H9 (cell line): Measurements from ENCODE around the gene ELOVL6. TPM values are rescaled to one million over a fixed set of nuclear protein-coding genes. Genes with fewer than 3 reads are reported as not detected.

Experiments used
- DNase-seq: peaks from one replicate; pipeline ENCODE4 v3.0.0-alpha.2; 2017
- H2AFZ ChIP-seq: one replicate; pipeline ENCODE4 v1.6.1; 2013; ENCODE audit warnings: mild to moderate bottlenecking, low read length, control low read depth, moderate library complexity
- H2AK5ac ChIP-seq: 2 replicates; pipeline ENCODE4 v1.6.1; 2013; ENCODE audit warnings: low read length, control low read depth, mixed read lengths; ENCODE audit not compliant: insufficient read length
- H2BK120ac ChIP-seq: one replicate; pipeline ENCODE4 v1.6.1; 2013; ENCODE audit warnings: low read depth, mild to moderate bottlenecking, low read length, control low read depth, inconsistent platforms; ENCODE audit not compliant: poor library complexity, severe bottlenecking
- H2BK12ac ChIP-seq: 2 replicates; pipeline ENCODE4 v1.6.1; 2013; ENCODE audit warnings: low read length, control low read depth, mixed read lengths, low read depth; ENCODE audit not compliant: insufficient read length
- H2BK15ac ChIP-seq: 2 replicates; pipeline ENCODE4 v1.6.1; 2013; ENCODE audit warnings: low read depth, low read length, control low read depth
- H2BK20ac ChIP-seq: one replicate; pipeline ENCODE4 v1.6.1; 2013; ENCODE audit warnings: low read depth, mild to moderate bottlenecking, low read length, control low read depth, inconsistent platforms; ENCODE audit not compliant: poor library complexity, severe bottlenecking
- H2BK5ac ChIP-seq: 2 replicates; pipeline ENCODE4 v1.6.1; 2013; ENCODE audit warnings: low read length, control low read depth, mixed read lengths; ENCODE audit not compliant: insufficient read length
- H3K14ac ChIP-seq: 2 replicates; pipeline ENCODE4 v1.6.1; 2013; ENCODE audit warnings: low read length, control low read depth; ENCODE audit not compliant: insufficient read depth
- H3K18ac ChIP-seq: 2 replicates; pipeline ENCODE4 v1.6.1; 2013; ENCODE audit warnings: low read depth, mild to moderate bottlenecking, mixed read lengths, low read length, control low read depth; ENCODE audit not compliant: insufficient read length
- H3K23ac ChIP-seq: 2 replicates; pipeline ENCODE4 v1.6.1; 2013; ENCODE audit warnings: low read length, control low read depth, mixed read lengths, low read depth; ENCODE audit not compliant: insufficient read length
- H3K23me2 ChIP-seq: 2 replicates; pipeline ENCODE4 v1.6.1; 2013; ENCODE audit warnings: low read depth, mild to moderate bottlenecking, mixed read lengths, low read length, control low read depth; ENCODE audit not compliant: insufficient read length, poor library complexity, severe bottlenecking
- H3K27ac ChIP-seq: 2 replicates; pipeline ENCODE4 v1.5.1; 2013; ENCODE audit warnings: low read length, control low read depth, mixed read lengths, low read depth; ENCODE audit not compliant: insufficient read length
- H3K27me3 ChIP-seq: 2 replicates; pipeline ENCODE4 v1.6.1; 2013; ENCODE audit warnings: low read length, control low read depth, inconsistent platforms; ENCODE audit not compliant: insufficient read depth
- H3K4ac ChIP-seq: 2 replicates; pipeline ENCODE4 v1.6.1; 2013; ENCODE audit warnings: low read depth, mild to moderate bottlenecking, control low read depth, inconsistent platforms, low read length, moderate library complexity
- H3K4me1 ChIP-seq: 2 replicates; pipeline ENCODE4 v1.6.1; 2013; ENCODE audit warnings: low read length, control low read depth, inconsistent platforms; ENCODE audit not compliant: insufficient read depth
- H3K4me2 ChIP-seq: 2 replicates; pipeline ENCODE4 v1.6.1; 2013; ENCODE audit warnings: low read length, control low read depth, mixed read lengths; ENCODE audit not compliant: insufficient read length, insufficient read depth
- H3K56ac ChIP-seq: 2 replicates; pipeline ENCODE4 v1.6.1; 2013; ENCODE audit warnings: low read depth, mild to moderate bottlenecking, mixed read lengths, low read length, control low read depth; ENCODE audit not compliant: insufficient read length
- H3K79me1 ChIP-seq: 2 replicates; pipeline ENCODE4 v1.6.1; 2013; ENCODE audit warnings: low read depth, mild to moderate bottlenecking, moderate library complexity, low read length, control low read depth, inconsistent platforms; ENCODE audit not compliant: insufficient read depth, poor library complexity, severe bottlenecking
- H3K79me2 ChIP-seq: 2 replicates; pipeline ENCODE4 v1.6.1; 2013; ENCODE audit warnings: low read length, control low read depth, inconsistent platforms; ENCODE audit not compliant: insufficient read depth
- H3K9ac ChIP-seq: 2 replicates; pipeline ENCODE4 v1.6.1; 2013; ENCODE audit warnings: low read length, control low read depth, mixed read lengths; ENCODE audit not compliant: insufficient read length; ENCODE audit errors: extremely low read depth
- H3K9me3 ChIP-seq: one replicate; pipeline ENCODE4 v1.6.1; 2013; ENCODE audit warnings: low read depth, low read length, inconsistent platforms; ENCODE audit not compliant: control insufficient read depth
- H3T11ph ChIP-seq: one replicate; pipeline ENCODE4 v1.6.1; 2013; ENCODE audit warnings: mild to moderate bottlenecking, low read length, control low read depth, inconsistent platforms
- H4K20me1 ChIP-seq: one replicate; pipeline ENCODE4 v1.6.1; 2013; ENCODE audit not compliant: control insufficient read depth, insufficient read length, insufficient read depth
- H4K5ac ChIP-seq: 2 replicates; pipeline ENCODE4 v1.6.1; 2013; ENCODE audit warnings: low read depth, mild to moderate bottlenecking, mixed read lengths, low read length, control low read depth; ENCODE audit not compliant: insufficient read length
- H4K8ac ChIP-seq: replicated peaks from 2 replicates; pipeline ENCODE4 v1.6.1; 2013; ENCODE audit warnings: low read length, control low read depth, mixed read lengths, low read depth; ENCODE audit not compliant: insufficient read length
- H4K91ac ChIP-seq: 2 replicates; pipeline ENCODE4 v1.6.1; 2013; ENCODE audit warnings: low read depth, mild to moderate bottlenecking, moderate library complexity, mixed read lengths, low read length, control low read depth; ENCODE audit not compliant: insufficient read length
- H3K27ac Mint-ChIP-seq, 3 experiments: 2 replicates in 2 of 3; 3 replicates in 1 of 3; pipeline ENCODE4 v1.8.0; 2020 to 2021; ENCODE audit warnings: mixed read lengths in 3 of 3, mild to moderate bottlenecking in 1 of 3, moderate library complexity in 1 of 3
- H3K27me3 Mint-ChIP-seq: 2 replicates; pipeline ENCODE4 v1.8.0; 2021; ENCODE audit warnings: low read depth, mild to moderate bottlenecking, moderate library complexity, mixed read lengths
- H3K36me3 Mint-ChIP-seq, 3 experiments: 2 replicates in 2 of 3; 3 replicates in 1 of 3; pipeline ENCODE4 v1.8.0; 2020 to 2021; ENCODE audit warnings: low read depth in 3 of 3, mixed read lengths in 3 of 3; ENCODE audit not compliant: insufficient read depth in 1 of 3
- H3K4me1 Mint-ChIP-seq, 2 experiments: 2 replicates each; pipeline ENCODE4 v1.8.0; 2020; ENCODE audit warnings: mixed read lengths in 2 of 2
- H3K4me3 Mint-ChIP-seq, 2 experiments: 2 replicates in 1 of 2; 3 replicates in 1 of 2; pipeline ENCODE4 v1.8.0; 2020 to 2021; ENCODE audit warnings: mild to moderate bottlenecking in 2 of 2, mixed read lengths in 2 of 2, moderate library complexity in 1 of 2
- H3K9me3 Mint-ChIP-seq, 2 experiments: 2 replicates in 1 of 2; 3 replicates in 1 of 2; pipeline ENCODE4 v1.8.0; 2020; ENCODE audit warnings: mild to moderate bottlenecking in 2 of 2, mixed read lengths in 2 of 2, moderate library complexity in 1 of 2
- WGBS: extraction: QIAGEN DNeasy Blood & Tissue Kit; methylation state at CpG from one replicate; pipeline ENCODE4 v1.1.7; 2013; ENCODE audit warnings: missing lambda C conversion rate, low lambda C conversion rate, mixed read lengths; ENCODE audit not compliant: insufficient read length; ENCODE audit errors: extremely low coverage; 5-methylcytosine and 5-hydroxymethylcytosine counted together
- total RNA-seq: library from RNA; stranded (reverse); gene quantifications from 2 replicates; pipeline ENCODE4 v1.2.1, GENCODE V29; 2021
- TF ChIP-seq, protein P1 (sequence below): fragments of 200-600 bp; sonication (generic); conservative IDR thresholded peaks from 3 replicates; pipeline ENCODE4 v1.8.0; 2021; ENCODE audit warnings: antibody characterized with exemption, mild to moderate bottlenecking

Gene ELOVL6
- total RNA-seq, 1 experiment from 2014 or later: 64.6 TPM

- Histone ChIP-seq H3K18ac (no peak overlapping the region), H3K27me3 (no peaks in the 10 kb centered on the region), H3K14ac (no peak overlapping the region), H4K8ac (no peak overlapping the region), H3K23ac (no peak overlapping the region), H4K91ac (no peak overlapping the region), H3K79me1 (no peaks in the 10 kb centered on the region), H3K9ac (no peak overlapping the region), H4K5ac (no peak overlapping the region), H2BK12ac (no peak overlapping the region), H2AK5ac (no peak overlapping the region), H2AFZ (no peak overlapping the region), H2BK5ac (no peak overlapping the region), H3K79me2 (no peaks in the 10 kb centered on the region), H2BK120ac (no peak overlapping the region), H3K4ac (no peak overlapping the region), H2BK20ac (no peak overlapping the region), H3K4me2 (no peak overlapping the region), H3K9me3 (no peaks in the 10 kb centered on the region), H3K27ac (no peak overlapping the region), H4K20me1 (no peaks in the 10 kb centered on the region), H3K23me2 (no peaks in the 10 kb centered on the region), H3T11ph (no peak overlapping the region), H3K56ac (no peak overlapping the region), H2BK15ac (no peak overlapping the region), H3K4me1 (no peaks in the 10 kb centered on the region)
- H3K27ac Mint-ChIP-seq: peak overlapping the region in 2 of 3 experiments; percentile 48 to 61; a peak in 1 of 7 replicates
- peaks cover 3 to 10% (median 4%) of the 10 kb centered on the region in 3 experiments; a peak in 5 of 7 replicates for H3K36me3 Mint-ChIP-seq
- no peak for DNase-seq
- no CpG with 5 or more reads among the region's 3 CpGs for WGBS
- peaks cover 10% of the 10 kb centered on the region in 2 experiments for H3K4me1 Mint-ChIP-seq
- no peak overlapping the region for H3K4me3 Mint-ChIP-seq
- H3K9me3 Mint-ChIP-seq: no peaks in the 10 kb centered on the region
- TF ChIP-seq, protein P1, sequence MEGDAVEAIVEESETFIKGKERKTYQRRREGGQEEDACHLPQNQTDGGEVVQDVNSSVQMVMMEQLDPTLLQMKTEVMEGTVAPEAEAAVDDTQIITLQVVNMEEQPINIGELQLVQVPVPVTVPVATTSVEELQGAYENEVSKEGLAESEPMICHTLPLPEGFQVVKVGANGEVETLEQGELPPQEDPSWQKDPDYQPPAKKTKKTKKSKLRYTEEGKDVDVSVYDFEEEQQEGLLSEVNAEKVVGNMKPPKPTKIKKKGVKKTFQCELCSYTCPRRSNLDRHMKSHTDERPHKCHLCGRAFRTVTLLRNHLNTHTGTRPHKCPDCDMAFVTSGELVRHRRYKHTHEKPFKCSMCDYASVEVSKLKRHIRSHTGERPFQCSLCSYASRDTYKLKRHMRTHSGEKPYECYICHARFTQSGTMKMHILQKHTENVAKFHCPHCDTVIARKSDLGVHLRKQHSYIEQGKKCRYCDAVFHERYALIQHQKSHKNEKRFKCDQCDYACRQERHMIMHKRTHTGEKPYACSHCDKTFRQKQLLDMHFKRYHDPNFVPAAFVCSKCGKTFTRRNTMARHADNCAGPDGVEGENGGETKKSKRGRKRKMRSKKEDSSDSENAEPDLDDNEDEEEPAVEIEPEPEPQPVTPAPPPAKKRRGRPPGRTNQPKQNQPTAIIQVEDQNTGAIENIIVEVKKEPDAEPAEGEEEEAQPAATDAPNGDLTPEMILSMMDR: no peak
- H3K27me3 Mint-ChIP-seq: no peaks in the 10 kb centered on the region
These were observed 138.7 kb downstream of the ELOVL6 start for GRCh38 chr4:110059556-110060191.
